Panc1 (cell line): ENCODE results near the gene ORM2. TPM values are rescaled to one million over a fixed set of nuclear protein-coding genes. Genes with fewer than 3 reads are reported as not detected.

ENCODE experiments used
- ATAC-seq: fragments of 200-7000 bp; cut with Tn5 transposase; 2 replicates; pipeline ENCODE4 v1.9.1; 2020; ENCODE audit warnings: mild to moderate bottlenecking, moderate library complexity
- BruUV-seq: library from RNA; stranded (reverse); fragments of 400-500 nt; replicated peaks from 2 replicates; lab custom pipeline; 2021; lab: Mats Ljungman, UMichigan
- CTCF ChIA-PET: fragments of 300-600 bp; sonication (Branson Sonifier 250); formaldehyde crosslinking; loops from one replicate; lab custom pipeline; 2022; ENCODE audit warnings: antibody characterized with exemption; lab: Charles Lee
- POLR2A ChIA-PET: fragments of 300-600 bp; sonication (Branson Sonifier 250); formaldehyde crosslinking; loops from one replicate; lab custom pipeline; 2022; ENCODE audit warnings: antibody characterized with exemption; lab: Charles Lee
- DNase-seq: peaks from one replicate; pipeline ENCODE4 v3.0.0-alpha.2; 2010; ENCODE audit warnings: low read depth, low spot score
- H3K27ac ChIP-seq: 2 replicates; pipeline ENCODE4 v1.5.1; 2011; ENCODE audit warnings: mild to moderate bottlenecking, low read length, inconsistent platforms
- H3K27me3 ChIP-seq: fragments of 200-500 bp; sonication (Bioruptor generic); 2 replicates; pipeline ENCODE4 v1.6.0; 2014; ENCODE audit warnings: low read length, inconsistent platforms; ENCODE audit not compliant: control insufficient read depth, insufficient read depth
- H3K36me3 ChIP-seq: fragments of 200-500 bp; sonication (Bioruptor generic); 2 replicates; pipeline ENCODE4 v1.5.1; 2014; ENCODE audit warnings: inconsistent platforms, mild to moderate bottlenecking, low read length, moderate library complexity; ENCODE audit not compliant: control insufficient read depth, insufficient read depth
- H3K4me1 ChIP-seq: 2 replicates; pipeline ENCODE4 v1.5.1; 2011; ENCODE audit warnings: inconsistent platforms, mild to moderate bottlenecking, low read length, moderate library complexity; ENCODE audit not compliant: control insufficient read depth, insufficient read depth
- H3K4me3 ChIP-seq, 2 experiments: 2 replicates each; pipeline ENCODE4 v1.5.1; 2011 to 2012; ENCODE audit warnings: low read depth in 2 of 2, low read length in 2 of 2, mild to moderate bottlenecking in 2 of 2, inconsistent platforms in 1 of 2, moderate library complexity in 1 of 2
- H3K9me3 ChIP-seq: fragments of 200-500 bp; sonication (Bioruptor generic); 2 replicates; pipeline ENCODE4 v1.5.1; 2014; ENCODE audit warnings: low read depth, mild to moderate bottlenecking, inconsistent platforms, low read length, moderate library complexity; ENCODE audit not compliant: control insufficient read depth, insufficient read depth
- CTCF ChIP-seq: fragments of 450-650 bp; IDR thresholded peaks from 2 replicates; pipeline ENCODE4 v1.5.1; 2017; ENCODE audit warnings: mild to moderate bottlenecking
- POLR2AphosphoS5 ChIP-seq: IDR thresholded peaks from 2 replicates; pipeline ENCODE4 v1.6.1; 2012; ENCODE audit warnings: mild to moderate bottlenecking, low read depth, low read length, moderate library complexity
- SIN3A ChIP-seq: IDR thresholded peaks from 2 replicates; pipeline ENCODE4 v1.6.1; 2012; ENCODE audit warnings: low read depth, mild to moderate bottlenecking, low read length, moderate library complexity, borderline replicate concordance; ENCODE audit not compliant: insufficient read depth
- TCF7L2 ChIP-seq: IDR thresholded peaks from 2 replicates; pipeline ENCODE4 v1.6.1; 2011; ENCODE audit warnings: mild to moderate bottlenecking, low read depth, low read length, inconsistent platforms
- in situ Hi-C: cut with HindIII; loops from 2 replicates; pipeline ENCODE4 v1.10.0; 2016; ENCODE audit warnings: low sequenced_read_pairs, low pct_unique_long_range_greater_than_20kb
- intact Hi-C: fragments of 100-400 bp; cut with micrococcal nuclease; formaldehyde crosslinking; loops from one replicate; pipeline ENCODE4 v1.10.0; 2022; ENCODE audit not compliant: unreplicated experiment
- total RNA-seq: library from RNA; stranded (reverse); gene quantifications from one replicate; pipeline ENCODE4 v1.2.1, GENCODE V29; 2021; ENCODE audit not compliant: unreplicated experiment
- TF ChIP-seq, protein P1 (sequence below), 2 experiments: IDR thresholded peaks; 2 replicates each; pipeline ENCODE4 v1.6.1; 2011 to 2012; ENCODE audit warnings: low read depth in 2 of 2, control low read depth in 1 of 2, low read length in 1 of 2, mild to moderate bottlenecking in 1 of 2, moderate library complexity in 1 of 2; ENCODE audit not compliant: insufficient read depth in 1 of 2

Gene ORM2
- total RNA-seq, 1 experiment from 2014 or later = 0.77 TPM

DNA sequence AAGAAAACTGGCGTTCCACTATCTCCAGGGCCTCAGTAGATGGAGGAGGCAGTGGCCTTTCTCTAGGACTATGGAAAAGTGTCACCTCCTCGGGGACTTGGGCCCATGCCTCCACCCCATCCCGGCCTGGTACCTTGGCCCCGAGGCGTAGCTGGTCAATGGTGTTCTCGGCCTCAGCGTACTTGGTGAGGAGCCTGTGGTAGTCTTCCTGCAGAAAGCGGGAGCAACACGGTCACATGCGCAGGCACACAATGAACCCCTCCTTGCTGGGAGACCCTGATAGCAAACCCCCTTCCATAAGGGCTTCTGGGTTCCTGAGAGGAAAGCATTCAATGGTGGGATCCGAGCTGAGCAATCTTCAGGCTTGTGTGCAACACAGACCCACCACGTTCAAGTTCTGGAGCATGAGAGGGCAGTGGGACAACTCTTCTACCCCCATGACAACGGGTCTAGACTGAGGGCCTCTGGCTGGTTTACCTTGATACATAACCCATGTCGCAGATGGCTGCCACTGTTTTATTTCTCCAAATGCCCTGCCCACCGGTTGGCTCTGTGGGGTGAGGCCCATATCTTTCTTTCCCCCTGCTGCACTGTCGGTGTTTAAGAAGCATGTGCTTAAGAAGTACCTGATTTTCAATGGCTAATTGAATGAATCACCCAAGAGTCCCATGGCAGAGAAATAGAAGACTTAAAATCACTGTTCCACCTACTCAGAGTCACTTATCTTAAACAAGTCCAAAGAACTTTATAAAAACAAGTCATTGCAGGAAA is 44.5 kb downstream of the ORM2 start:
- Histone ChIP-seq H3K27me3 (no peaks in the 10 kb centered on the region), H3K9me3 (no peaks in the 10 kb centered on the region), H3K27ac (no peak overlapping the region), H3K36me3 (no peaks in the 10 kb centered on the region), H3K4me1 (no peaks in the 10 kb centered on the region), H3K4me3 (no peak overlapping the region)
- DNase-seq (no peak), ATAC-seq (no peak)
- ChIA-PET POLR2A (no interaction called here), CTCF (no interaction called here)
- no TSS peak for BruUV-seq
- in situ Hi-C loops = no loop called here
- intact Hi-C loops = no loop called here
- TF ChIP-seq SIN3A (no peak), CTCF (no peak), TCF7L2 (no peak), POLR2AphosphoS5 (no peak)
- TF ChIP-seq, protein P1, sequence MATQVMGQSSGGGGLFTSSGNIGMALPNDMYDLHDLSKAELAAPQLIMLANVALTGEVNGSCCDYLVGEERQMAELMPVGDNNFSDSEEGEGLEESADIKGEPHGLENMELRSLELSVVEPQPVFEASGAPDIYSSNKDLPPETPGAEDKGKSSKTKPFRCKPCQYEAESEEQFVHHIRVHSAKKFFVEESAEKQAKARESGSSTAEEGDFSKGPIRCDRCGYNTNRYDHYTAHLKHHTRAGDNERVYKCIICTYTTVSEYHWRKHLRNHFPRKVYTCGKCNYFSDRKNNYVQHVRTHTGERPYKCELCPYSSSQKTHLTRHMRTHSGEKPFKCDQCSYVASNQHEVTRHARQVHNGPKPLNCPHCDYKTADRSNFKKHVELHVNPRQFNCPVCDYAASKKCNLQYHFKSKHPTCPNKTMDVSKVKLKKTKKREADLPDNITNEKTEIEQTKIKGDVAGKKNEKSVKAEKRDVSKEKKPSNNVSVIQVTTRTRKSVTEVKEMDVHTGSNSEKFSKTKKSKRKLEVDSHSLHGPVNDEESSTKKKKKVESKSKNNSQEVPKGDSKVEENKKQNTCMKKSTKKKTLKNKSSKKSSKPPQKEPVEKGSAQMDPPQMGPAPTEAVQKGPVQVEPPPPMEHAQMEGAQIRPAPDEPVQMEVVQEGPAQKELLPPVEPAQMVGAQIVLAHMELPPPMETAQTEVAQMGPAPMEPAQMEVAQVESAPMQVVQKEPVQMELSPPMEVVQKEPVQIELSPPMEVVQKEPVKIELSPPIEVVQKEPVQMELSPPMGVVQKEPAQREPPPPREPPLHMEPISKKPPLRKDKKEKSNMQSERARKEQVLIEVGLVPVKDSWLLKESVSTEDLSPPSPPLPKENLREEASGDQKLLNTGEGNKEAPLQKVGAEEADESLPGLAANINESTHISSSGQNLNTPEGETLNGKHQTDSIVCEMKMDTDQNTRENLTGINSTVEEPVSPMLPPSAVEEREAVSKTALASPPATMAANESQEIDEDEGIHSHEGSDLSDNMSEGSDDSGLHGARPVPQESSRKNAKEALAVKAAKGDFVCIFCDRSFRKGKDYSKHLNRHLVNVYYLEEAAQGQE (IDR thresholded peaks at IDR 0.05; ENCODE audit: insufficient read depth in 1 of 2, low read depth in 2 of 2, low read length in 1 of 2) = no peak

- POLR2A ChIA-PET = no interaction called here
- CTCF ChIA-PET = no interaction called here
- no TSS peak for BruUV-seq
- intact Hi-C loops = no loop called here
- Histone ChIP-seq H3K27me3 (no peaks in the 10 kb centered on the region), H3K9me3 (no peaks in the 10 kb centered on the region), H3K36me3 (no peaks in the 10 kb centered on the region), H3K27ac (no peak overlapping the region), H3K4me1 (no peaks in the 10 kb centered on the region), H3K4me3 (no peak overlapping the region)
- TF ChIP-seq, protein P1 (IDR thresholded peaks at IDR 0.05; ENCODE audit: insufficient read depth in 1 of 2, low read depth in 2 of 2, low read length in 1 of 2) = no peak
- no peak for TF ChIP-seq CTCF
- no peak for TF ChIP-seq TCF7L2
- no peak for TF ChIP-seq POLR2AphosphoS5
- TF ChIP-seq SIN3A = no peak
- no peak for ATAC-seq
- no peak for DNase-seq
- in situ Hi-C loops = no loop called here
Measured at GRCh38 chr9:114374936-114375335, 45.3 kb downstream of the ORM2 start.
